ENCODE data around the gene NFIA. TPM values are rescaled to one million over a fixed set of nuclear protein-coding genes. Genes with fewer than 3 reads are reported as not detected.
A peak's percentile ranks its signal among the peaks of the same experiment; 100 is the strongest.

The NFIA gene
- total and polyA plus RNA-seq, 12 donors, result 11.2 to 117 (median 92.5) TPM

GRCh38 chr1:61400997-61401396 is 318.6 kb downstream of the NFIA start:
- Histone ChIP-seq H3K27me3 (no peaks in the 10 kb centered on the region), H3K4me1 (peaks cover 3 to 50% (median 29%) of the 10 kb centered on the region in 9 donors), H3K4me3 (no peak overlapping the region), H3K27ac (no peak overlapping the region), H3K36me3 (peaks cover 0 to 20% (median 0%) of the 10 kb centered on the region in 9 donors), H3K9me3 (no peaks in the 10 kb centered on the region)
- ATAC-seq (no peak), DNase-seq (no peak)
- intact Hi-C loops (cut with DNase I), result no loop called here
- WGBS, 2 donors, result 96 to 97% methylated on average over 3 of the region's 3 CpGs
- TF ChIP-seq CTCF (IDR thresholded peaks at IDR 0.05), result no peak

- WGBS, 2 donors, result 46 to 51% methylated on average over 12 of the region's 12 CpGs
- Histone ChIP-seq H3K27ac (peak overlapping the region in 8 of 10 donors; percentile 6 to 71 (median 25)), H3K27me3 (no peaks in the 10 kb centered on the region), H3K36me3 (peaks cover 0 to 49% (median 25%) of the 10 kb centered on the region in 9 donors), H3K4me1 (peaks cover 3 to 48% (median 29%) of the 10 kb centered on the region in 9 donors), H3K4me3 (peak overlapping the region in 1 of 10 donors; percentile 10), H3K9me3 (no peaks in the 10 kb centered on the region)
- no peak for TF ChIP-seq CTCF (IDR thresholded peaks at IDR 0.05)
- ATAC-seq, result peak in 6 of 8 donors; percentile 50 to 71 (median 62)
- intact Hi-C loops (cut with DNase I), result no loop called here
- no peak for DNase-seq
These were observed 321.6 kb downstream of the NFIA start for GRCh38 chr1:61403679-61404596.

- H3K27me3 ChIP-seq, result no peaks in the 10 kb centered on the region
- H3K4me3 ChIP-seq, result no peak overlapping the region
- peak overlapping the region in 5 of 10 donors; percentile 9 to 71 (median 32) for H3K27ac ChIP-seq
- no peaks in the 10 kb centered on the region for H3K9me3 ChIP-seq
- intact Hi-C loops (cut with DNase I), result no loop called here
- no peak for DNase-seq
- 68 to 88% methylated on average over 4 of the region's 4 CpGs for WGBS, 2 donors
- TF ChIP-seq CTCF (IDR thresholded peaks at IDR 0.05), result no peak
- ATAC-seq, result no peak
- H3K4me1 ChIP-seq, result peaks cover 3 to 39% (median 22%) of the 10 kb centered on the region in 9 donors
- H3K36me3 ChIP-seq, result peaks cover 0 to 58% (median 27%) of the 10 kb centered on the region in 9 donors
These were observed 322.4 kb downstream of the NFIA start for GRCh38 chr1:61404597-61405376.

GRCh38 chr1:61406467-61406866 is 324.1 kb downstream of the NFIA start:
- H3K4me3 ChIP-seq, result no peak overlapping the region
- DNase-seq, result no peak
- H3K27ac ChIP-seq, result no peak overlapping the region
- ATAC-seq, result no peak
- peaks cover 0 to 72% (median 27%) of the 10 kb centered on the region in 9 donors for H3K36me3 ChIP-seq
- intact Hi-C loops (cut with DNase I), result no loop called here
- H3K27me3 ChIP-seq, result no peaks in the 10 kb centered on the region
- peaks cover 3 to 31% (median 20%) of the 10 kb centered on the region in 9 donors for H3K4me1 ChIP-seq
- H3K9me3 ChIP-seq, result no peaks in the 10 kb centered on the region
- 94 to 97% methylated on average over 10 of the region's 10 CpGs for WGBS, 2 donors
- no peak for TF ChIP-seq CTCF (IDR thresholded peaks at IDR 0.05)
